Mononuclear cell (primary cell): Measurements from ENCODE around the gene OS9. TPM values are rescaled to one million over a fixed set of nuclear protein-coding genes. Genes with fewer than 3 reads are reported as not detected.

ENCODE experiments used
- H3K27me3 ChIP-seq: 2 replicates; pipeline ENCODE4 v1.6.0; 2011; ENCODE audit warnings: low read length, control low read depth; ENCODE audit not compliant: insufficient read depth
- H3K4me1 ChIP-seq: 2 replicates; pipeline ENCODE4 v1.5.1; 2011; ENCODE audit warnings: mild to moderate bottlenecking, low read length, control low read depth; ENCODE audit not compliant: insufficient read depth
- H3K4me3 ChIP-seq: 2 replicates; pipeline ENCODE4 v1.5.1; 2011; ENCODE audit warnings: mild to moderate bottlenecking, low read length, moderate library complexity
- H3K9me3 ChIP-seq: 2 replicates; pipeline ENCODE4 v1.5.1; 2011; ENCODE audit warnings: low read depth, mild to moderate bottlenecking, control low read depth, low read length
- total RNA-seq: library from RNA; depleted of rRNA; stranded (reverse); fragments of >200 nt; gene quantifications from one replicate; pipeline ENCODE4 v1.2.3, GENCODE V29; 2012

The OS9 gene
- total RNA-seq, 1 donor, result 166 TPM

DNA sequence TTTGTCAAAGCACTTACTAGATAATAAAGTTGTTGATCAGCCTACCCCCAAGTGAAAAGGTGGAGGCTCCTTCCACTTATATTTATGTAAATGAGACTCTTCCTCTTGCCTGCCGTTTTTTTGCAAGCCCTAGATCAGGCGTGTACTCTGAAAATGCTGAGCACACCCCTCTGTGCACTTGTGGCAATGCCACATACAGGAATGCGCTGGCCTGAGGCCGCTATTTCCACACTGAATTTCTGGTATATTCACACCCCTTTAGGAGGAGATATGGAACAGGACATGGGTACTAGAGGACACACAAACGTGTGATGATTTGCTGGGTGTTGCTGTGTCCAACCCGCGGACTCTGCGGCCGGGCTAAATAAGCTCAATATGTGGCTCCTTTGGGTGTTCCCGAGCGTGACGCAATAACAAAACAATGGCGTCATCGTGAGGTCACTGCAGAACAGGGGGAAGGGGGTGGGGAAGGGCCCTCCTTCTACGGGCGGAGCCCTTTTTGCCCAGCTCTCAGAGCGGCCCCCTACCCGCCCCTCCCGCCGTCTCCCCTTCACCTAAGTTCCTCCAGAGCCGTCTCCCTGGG is 50.4 kb downstream of the OS9 start:
- Histone ChIP-seq H3K27me3 (no peaks in the 10 kb centered on the region), H3K4me1 (peaks cover 54% of the 10 kb centered on the region), H3K9me3 (no peaks in the 10 kb centered on the region), H3K4me3 (peak overlapping the region; percentile 78)

- Histone ChIP-seq H3K27me3 (no peaks in the 10 kb centered on the region), H3K4me3 (peak within 1 kb of the TSS; percentile 78), H3K9me3 (no peaks in the 10 kb centered on the region), H3K4me1 (peaks cover 48% of the 10 kb centered on the region)
These were observed 51.0 kb downstream of the OS9 start, which contains the start of gene TSPAN31 for GRCh38 chr12:57744777-57745484. Gene TSPAN31 (plus strand): TSS chr12:57745039. CDS start chr12:57745155, 116 bp downstream.

- H3K9me3 ChIP-seq, result no peaks in the 10 kb centered on the region
- peaks cover 42% of the 10 kb centered on the region for H3K4me1 ChIP-seq
- peak overlapping the region; percentile 78 for H3K4me3 ChIP-seq
- H3K27me3 ChIP-seq, result no peaks in the 10 kb centered on the region
These were observed 51.6 kb downstream of the OS9 start for GRCh38 chr12:57745485-57745881.

- no peaks in the 10 kb centered on the region for H3K27me3 ChIP-seq
- H3K4me3 ChIP-seq, result no peak overlapping the region
- H3K9me3 ChIP-seq, result no peaks in the 10 kb centered on the region
- H3K4me1 ChIP-seq, result peaks cover 42% of the 10 kb centered on the region
These were observed 52.1 kb downstream of the OS9 start for GRCh38 chr12:57746025-57746424.

- H3K4me1 ChIP-seq, result peaks cover 50% of the 10 kb centered on the region
- H3K9me3 ChIP-seq, result no peaks in the 10 kb centered on the region
- no peaks in the 10 kb centered on the region for H3K27me3 ChIP-seq
- no peak overlapping the region for H3K4me3 ChIP-seq
These were observed 55.1 kb downstream of the OS9 start for GRCh38 chr12:57749061-57749460.

- Histone ChIP-seq H3K4me1 (peaks cover 46% of the 10 kb centered on the region), H3K4me3 (peak overlapping the region; percentile 72), H3K9me3 (no peaks in the 10 kb centered on the region), H3K27me3 (no peaks in the 10 kb centered on the region)
These were observed 56.9 kb downstream of the OS9 start for GRCh38 chr12:57750561-57751431.

GRCh38 chr12:57751432-57751787 is 57.5 kb downstream of the OS9 start:
- H3K4me1 ChIP-seq, result peaks cover 47% of the 10 kb centered on the region
- H3K9me3 ChIP-seq, result no peaks in the 10 kb centered on the region
- H3K4me3 ChIP-seq, result peak overlapping the region; percentile 72
- H3K27me3 ChIP-seq, result no peaks in the 10 kb centered on the region

DNA sequence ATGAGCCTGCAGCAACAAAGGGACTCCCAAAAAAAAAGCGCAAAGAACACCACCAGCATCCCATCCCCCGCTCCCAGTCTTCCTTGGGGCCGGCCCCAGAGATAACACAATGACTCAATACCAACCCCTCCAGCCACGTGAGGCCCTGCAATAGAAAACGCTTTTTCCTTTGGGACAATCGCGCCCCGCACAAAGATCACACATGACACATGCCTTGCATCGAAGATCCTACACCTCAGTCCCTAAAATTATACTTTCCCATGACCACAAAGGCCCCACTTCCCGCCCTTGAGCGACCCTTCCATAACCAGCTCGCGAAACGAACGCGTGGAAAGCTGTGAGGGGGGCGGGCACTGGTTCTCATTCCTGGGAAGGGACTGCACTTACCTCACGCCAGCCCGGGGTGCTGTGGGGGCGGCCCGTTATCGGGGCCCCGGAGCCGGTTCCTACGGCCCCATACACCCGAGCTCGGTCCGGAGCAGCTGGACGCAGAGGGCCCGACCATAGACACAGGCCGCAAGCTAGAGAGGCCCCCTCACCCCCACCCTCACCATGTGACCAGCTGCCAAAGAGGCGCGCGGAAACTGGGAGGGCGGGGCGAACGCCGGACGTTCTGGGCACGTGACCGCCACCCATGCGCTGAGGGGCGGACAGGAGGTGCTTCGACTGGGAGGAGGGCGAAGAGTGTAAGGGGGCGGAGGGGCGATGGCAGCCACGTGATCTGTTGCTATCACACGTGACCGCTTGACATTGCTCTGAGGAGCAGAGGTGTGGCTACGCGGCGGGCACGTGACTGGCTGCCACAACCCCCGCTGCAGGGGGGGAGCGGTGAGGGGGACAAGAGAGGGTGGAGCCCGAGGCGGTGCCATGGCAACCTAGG is 58.1 kb downstream of the OS9 start, which contains the start of gene CDK4:
Gene CDK4, minus strand, starts transcription at position 523 of the 880 bp plus-strand sequence. CDS start 593 bp downstream, outside the sequence.
- Histone ChIP-seq H3K27me3 (no peaks in the 10 kb centered on the region), H3K4me3 (peak within 1 kb of the TSS; percentile 72), H3K4me1 (peaks cover 53% of the 10 kb centered on the region), H3K9me3 (no peaks in the 10 kb centered on the region)

GRCh38 chr12:57752668-57753000 is 58.7 kb downstream of the OS9 start:
- Histone ChIP-seq H3K27me3 (no peaks in the 10 kb centered on the region), H3K4me1 (peaks cover 57% of the 10 kb centered on the region), H3K9me3 (no peaks in the 10 kb centered on the region), H3K4me3 (peak overlapping the region; percentile 72)

DNA sequence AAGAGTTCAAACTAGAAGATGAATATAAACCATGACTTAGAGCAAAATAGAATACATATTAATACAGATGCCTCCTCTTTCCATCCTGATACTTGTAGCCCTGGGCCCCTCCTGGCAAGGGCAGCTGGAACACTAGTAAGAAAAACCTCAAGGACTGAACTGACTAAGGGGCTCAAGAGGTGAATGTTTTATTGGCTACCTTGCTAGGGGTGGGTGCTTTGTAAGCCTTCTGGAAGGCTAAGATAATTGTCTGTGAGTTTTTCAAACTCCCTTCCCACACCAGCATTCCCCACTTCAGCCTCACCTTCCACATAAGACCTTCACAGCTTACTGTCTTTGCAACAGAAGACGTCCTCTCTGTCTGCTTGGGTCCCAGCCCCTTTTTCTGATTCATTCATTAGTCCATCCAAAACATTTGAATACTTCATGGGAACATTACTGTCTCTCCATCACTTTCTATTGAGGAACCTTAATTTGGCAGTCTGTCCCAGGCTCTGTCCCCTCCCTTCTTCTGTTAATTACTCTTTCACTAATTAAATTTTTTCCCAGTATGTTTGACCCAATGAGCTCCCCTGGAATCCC is 59.9 kb downstream of the OS9 start:
- Histone ChIP-seq H3K9me3 (no peaks in the 10 kb centered on the region), H3K27me3 (no peaks in the 10 kb centered on the region), H3K4me3 (no peak overlapping the region), H3K4me1 (peaks cover 57% of the 10 kb centered on the region)

DNA sequence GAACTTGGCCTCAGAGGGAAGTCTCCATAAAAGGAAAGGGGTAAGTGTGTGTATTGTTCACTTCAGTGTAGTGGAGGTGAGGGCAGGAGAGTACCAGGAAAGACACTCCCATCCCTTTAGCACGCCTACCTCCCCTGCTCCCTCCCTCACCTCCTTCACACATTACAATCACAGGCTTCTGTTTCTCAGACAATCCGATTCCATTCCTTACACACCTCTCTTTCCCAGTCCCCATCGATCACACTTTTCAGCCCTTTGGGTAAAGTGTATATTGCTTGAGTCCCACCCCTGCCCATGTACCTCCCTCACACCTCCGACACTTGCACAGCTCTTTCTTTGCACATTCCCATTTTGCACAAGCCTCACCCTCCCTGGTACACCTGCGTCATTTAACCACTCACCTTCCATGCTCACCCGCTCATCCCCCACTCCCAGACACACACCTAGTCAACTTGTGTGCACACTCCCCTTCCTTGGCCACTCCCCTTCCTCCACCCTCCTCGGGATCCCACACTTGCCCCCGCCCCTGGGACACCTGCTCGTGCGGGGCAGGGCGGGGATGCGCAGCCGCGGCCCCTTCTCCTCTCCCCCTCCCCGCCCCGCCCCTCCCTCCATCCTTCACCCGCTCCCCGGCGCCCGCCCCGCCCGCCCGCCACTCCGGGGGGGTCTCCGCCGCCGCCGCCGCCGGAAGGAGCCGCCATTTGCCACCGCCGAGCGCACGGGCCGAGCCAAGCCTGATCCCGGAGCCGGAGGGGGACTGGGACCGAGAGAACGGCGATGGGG is 60.7 kb downstream of the OS9 start, which contains the start of gene MARCHF9:
Gene MARCHF9, plus strand, starts transcription at position 693 of the 783 bp plus-strand sequence. CDS start 426 bp downstream, outside the sequence.
- Histone ChIP-seq H3K27me3 (no peaks in the 10 kb centered on the region), H3K4me3 (peak within 1 kb of the TSS; percentile 49), H3K9me3 (no peaks in the 10 kb centered on the region), H3K4me1 (peaks cover 57% of the 10 kb centered on the region)

DNA sequence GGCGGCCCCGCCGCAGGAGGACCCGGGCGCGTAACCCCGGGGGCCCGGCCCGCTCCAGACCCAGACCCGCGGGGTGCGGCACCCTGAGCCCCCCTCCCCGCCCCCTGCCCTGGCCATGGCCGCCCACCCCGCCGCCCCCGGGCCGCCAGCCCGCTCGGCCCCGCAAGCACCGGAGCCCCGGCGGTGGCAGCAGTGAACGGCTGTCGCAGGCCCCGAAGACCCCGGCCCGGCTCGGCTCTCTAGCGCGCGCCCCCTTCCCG is 61.2 kb downstream of the OS9 start:
- Histone ChIP-seq H3K4me1 (peaks cover 57% of the 10 kb centered on the region), H3K4me3 (peak overlapping the region; percentile 14), H3K9me3 (no peaks in the 10 kb centered on the region), H3K27me3 (no peaks in the 10 kb centered on the region)

GRCh38 chr12:57755454-57756372 is 61.8 kb downstream of the OS9 start:
- H3K4me1 ChIP-seq, result peaks cover 55% of the 10 kb centered on the region

More at GRCh38 chr12:57755454-57756372, 61.8 kb downstream of the OS9 start:
- no peaks in the 10 kb centered on the region for H3K9me3 ChIP-seq
- H3K27me3 ChIP-seq, result no peaks in the 10 kb centered on the region
- H3K4me3 ChIP-seq, result peak overlapping the region; percentile 49
